ENCODE data around the gene SCAANT1.

SCAANT1 gene

DNA sequence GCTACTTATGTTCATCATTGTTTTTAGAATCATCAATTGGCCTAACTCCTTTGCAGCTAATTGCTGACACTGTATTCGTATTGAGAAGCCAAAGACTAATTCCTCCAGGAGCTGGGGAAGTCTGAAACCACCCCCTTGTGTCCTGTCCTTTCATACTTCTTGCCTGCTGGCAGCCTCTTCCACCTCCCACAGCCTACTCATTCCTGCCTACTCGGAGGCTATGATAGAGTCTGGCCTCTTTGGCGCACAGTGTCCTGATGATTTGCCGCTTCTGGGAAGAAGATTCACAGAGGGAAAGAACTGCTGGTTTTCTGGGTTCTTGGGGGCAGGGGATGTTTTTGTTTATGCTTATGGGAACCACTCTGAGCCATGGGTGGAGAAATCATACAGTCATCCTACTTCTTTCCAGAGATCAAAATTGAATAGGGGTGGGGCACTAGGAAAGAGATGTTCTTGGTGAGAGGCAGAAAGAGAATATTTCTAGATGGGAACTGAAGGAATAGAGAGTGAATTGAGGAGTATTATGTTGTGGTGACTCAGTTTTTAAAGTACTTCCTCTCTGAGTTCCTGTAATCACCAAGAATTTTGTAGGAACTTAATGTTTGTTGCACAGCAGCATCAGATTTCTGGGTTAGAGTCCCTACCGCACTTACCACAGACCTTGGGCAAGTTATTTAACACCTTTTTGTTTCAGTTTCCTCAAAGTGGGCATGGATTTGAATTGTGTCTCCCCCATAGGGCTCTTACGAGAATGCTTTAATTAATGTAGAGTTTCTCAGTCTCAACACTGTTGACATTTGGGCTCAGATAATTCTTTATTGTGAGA lies 22.1 kb upstream of the SCAANT1 start:
- DNase-seq (ENCODE audit: low spot score), result no peak

DNA sequence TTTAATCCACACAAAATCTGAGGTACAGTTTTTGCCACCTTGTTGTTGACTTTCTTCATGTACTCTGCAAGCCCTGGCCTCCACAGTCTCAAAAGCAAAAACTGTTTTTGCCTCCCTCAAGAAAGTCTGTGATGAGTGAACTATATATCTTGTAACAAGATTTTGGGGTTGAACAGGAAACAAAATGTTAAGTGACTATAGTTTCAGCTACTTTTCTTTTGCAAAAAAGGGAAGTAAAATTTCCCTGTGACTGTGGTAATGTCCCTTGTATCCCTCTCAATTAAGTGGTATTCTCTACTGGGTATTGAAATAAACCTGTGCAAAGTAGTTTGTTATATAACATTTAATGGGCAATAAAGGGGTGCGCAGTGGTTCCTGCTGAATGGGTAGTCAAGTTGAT lies 21.3 kb upstream of the SCAANT1 start:
- DNase-seq (ENCODE audit: low spot score), result no peak

DNA sequence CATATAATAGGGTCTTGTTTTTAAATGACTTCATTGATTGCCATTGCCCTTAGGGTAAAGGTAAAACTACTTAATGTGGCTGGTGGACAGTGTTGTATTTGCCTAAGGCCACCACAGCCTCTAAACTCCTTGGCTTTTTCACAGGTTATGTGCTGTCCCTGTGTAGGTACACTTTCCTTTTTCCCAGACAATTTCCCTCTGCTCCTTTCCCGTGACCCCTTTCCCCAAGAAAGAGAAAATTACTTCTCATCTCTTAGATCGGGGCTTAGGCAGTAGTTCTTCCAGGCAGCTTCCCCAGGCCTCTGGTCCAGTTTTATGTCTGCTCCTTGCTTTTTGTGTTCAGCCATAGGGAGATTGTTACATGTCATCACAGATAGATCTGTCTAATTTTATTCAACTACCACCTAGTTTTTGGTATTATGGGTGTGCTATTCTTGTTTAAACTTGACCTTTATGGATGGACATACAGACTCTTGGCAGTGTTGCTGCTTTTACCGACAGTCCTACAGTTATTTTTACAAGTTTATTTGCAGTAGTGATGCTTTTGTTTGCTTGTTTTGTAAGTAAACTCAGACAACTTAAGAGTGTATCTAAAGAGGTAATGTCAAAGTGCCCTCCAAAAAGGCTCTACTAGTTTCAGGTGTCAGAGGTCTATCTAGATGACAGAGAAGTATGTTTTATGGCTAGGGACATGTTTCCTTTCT lies 20.5 kb upstream of the SCAANT1 start:
- DNase-seq (ENCODE audit: low spot score), result no peak

DNA sequence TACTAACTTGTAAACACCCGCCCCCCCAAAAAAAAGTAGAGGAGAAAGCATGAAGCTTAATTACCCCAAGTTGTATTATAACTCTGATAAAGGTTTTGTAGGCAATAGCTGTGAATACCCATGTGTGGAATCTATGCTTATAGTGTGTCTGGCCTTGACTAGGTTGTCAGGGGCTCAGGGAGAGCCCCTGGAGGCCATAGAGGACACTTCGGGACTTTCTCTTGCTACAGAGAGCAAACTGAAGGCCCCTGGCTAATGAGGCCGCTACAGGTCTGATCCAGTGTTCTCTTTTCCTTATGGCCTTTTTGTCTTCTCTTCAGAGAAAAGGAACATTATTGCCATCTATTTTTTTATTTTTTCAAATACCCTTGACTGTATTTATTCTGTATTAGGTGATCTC lies 19.1 kb upstream of the SCAANT1 start:
- no peak for DNase-seq (ENCODE audit: low spot score)

DNA sequence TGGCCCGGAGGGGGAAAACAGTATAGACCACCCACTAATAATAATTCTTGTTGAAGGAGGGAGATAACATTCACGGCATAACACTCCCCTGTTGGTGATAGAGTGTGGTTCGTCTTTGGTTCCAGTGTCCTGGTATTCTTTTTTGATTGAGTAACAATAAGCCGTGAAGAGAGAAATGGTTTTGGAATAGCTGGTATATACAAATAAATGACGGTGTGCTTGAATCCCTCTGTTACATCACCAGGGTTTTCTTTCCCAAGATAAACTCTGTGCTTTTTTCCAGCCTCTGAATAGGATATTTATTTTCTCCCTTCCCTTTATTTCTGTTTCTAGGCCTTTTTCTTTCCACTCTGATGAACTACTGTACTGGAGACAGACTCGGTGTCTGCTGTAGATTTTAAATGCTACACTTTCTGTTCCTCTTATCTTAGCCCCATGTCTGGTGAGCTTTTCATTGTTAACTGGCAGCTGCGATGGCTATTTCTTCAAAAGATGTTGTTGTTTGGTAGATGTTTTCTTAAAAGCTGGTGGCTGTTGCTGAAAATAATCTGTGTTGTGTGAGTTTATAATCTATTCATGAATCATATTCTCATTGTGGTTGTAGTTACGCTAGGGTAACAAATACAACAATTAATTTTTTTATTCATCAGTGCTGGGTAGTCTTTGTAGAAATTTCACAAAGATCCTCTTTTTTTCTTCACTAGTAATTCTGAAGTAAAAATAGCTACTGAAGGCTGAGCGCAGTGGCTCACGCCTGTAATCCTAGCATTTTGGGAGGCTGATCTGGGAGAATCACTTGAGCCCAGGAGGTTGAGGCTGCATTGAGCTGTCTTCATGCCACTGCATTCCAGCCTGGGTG lies 15.5 kb upstream of the SCAANT1 start:
- DNase-seq (ENCODE audit: low spot score), result peak; percentile 42

DNA sequence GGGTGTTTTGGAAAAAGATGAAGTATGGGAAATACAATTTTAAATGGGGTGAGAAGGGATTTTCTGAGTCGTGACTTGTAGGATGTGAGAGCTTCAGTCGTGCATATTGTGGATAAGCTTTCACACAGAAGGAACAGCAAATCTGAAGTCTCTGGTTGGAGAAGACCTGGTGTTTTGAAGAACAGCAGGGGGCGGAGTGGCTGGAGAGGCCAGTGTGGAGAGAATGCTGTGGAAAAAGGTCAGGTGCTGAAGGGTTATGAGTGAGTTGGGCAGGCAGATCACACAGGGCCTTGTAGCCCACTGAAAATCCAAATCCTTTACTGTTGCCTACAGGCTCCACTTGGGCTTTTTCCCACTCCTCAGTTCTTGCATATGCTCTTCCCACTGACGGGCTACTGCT lies 14.1 kb upstream of the SCAANT1 start:
- no peak for DNase-seq (ENCODE audit: low spot score)

DNA sequence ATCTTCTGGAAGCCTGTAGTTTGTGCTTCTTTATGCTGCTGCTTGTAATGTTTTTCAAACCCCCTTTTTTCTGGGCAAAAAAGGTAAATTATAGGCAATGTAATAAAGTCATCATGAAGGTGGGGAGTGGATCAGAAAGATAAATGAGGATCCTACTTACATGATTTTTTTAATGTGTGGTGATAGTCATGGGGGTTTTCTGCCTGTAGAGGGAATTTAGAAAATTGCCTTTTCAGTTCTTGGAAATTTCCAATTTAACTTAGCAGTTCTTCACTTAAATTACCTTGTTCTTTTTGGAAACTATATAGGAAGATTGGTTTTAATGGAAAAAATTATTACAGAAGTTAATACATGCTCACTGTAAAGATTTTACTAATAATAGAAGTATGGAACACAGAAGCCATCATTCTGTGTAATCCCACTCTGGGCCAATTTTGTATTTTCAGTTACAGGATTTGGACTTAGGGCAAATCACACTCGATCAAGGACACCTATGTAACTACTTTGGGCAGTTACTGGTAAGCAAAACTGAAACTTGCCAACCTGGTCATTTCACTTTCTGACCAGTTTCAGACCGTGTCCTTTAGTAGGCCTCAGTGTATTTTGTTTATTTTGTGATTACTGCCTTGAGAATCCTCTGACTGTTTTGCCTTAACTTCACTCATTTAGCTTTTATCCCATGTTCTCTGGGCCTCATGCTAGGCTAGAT lies 10.5 kb upstream of the SCAANT1 start:
- DNase-seq (ENCODE audit: low spot score), result no peak

DNA sequence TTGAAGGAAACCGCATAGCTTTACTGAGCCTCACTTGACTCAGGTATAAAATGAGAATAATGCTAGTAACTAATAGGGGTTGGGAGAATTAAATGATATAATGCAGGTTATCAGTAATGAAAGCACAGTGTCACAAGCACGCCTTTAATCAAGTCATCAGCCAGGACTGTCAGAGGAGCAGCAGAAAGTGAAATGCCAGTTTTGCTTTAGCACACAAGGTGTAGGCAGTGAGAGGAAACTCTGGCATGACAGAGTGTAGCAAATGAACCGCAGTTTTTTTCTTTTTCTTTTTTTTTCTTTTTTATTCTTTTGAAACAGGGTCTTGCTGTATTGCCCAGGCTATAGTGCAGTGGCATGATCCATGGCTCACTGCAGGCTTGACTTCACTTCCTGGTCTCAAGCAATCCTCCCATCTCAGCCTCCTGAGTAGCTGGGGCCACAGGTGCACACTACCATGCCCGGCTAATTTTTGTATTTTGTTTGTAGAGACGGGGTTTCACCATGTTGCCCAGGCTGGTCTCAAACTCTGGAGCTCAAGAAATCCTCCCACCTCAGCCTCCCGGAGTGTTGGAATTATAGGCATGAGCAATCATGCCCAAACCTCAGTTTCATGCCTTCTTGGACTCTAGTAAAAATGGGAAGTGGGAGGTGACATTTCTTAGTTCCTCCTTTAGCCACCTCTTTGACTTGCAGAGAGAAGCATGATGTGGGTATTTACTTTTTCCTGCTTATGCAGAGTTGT lies 9.7 kb upstream of the SCAANT1 start:
- DNase-seq (ENCODE audit: low spot score), result peak; percentile 47

DNA sequence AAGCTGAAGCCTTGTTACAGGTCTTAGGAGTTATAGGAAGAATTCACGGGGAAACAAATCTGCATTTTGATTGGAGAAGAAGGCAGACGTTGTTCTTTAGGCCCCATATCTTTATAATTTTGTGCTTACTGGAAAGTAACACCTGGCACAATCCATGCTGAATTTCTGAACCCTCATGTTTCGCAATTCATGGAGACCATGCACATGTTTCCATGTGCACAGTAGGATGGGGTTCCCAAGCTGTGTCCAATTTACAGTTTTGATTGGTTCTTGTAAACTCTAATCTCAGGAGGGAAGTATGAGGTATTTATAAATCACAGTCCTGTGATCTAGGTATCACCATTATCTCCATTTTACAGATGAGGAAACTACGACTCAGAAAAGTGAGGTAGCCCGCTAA lies 7.8 kb upstream of the SCAANT1 start:
- DNase-seq (ENCODE audit: low spot score), result no peak

DNA sequence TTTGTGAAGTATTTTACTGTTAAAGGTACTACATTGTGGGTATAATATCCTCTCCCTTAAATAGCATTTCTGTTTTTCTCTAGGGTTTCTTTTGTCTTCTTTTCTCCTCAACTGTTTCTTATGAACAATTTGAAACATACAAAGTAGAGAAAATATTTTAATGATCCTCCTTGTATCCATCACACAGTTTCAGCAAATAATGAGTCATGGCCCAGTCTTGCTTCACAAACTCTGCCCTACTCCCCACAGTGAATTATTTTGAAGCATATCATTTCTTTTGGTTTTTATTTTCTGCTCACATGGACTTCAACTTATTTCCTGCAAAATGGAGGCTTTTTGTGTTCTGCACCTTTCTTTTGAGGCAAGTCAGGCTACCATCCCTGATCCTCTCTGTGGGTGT lies 6.1 kb upstream of the SCAANT1 start:
- DNase-seq (ENCODE audit: low spot score), result no peak

DNA sequence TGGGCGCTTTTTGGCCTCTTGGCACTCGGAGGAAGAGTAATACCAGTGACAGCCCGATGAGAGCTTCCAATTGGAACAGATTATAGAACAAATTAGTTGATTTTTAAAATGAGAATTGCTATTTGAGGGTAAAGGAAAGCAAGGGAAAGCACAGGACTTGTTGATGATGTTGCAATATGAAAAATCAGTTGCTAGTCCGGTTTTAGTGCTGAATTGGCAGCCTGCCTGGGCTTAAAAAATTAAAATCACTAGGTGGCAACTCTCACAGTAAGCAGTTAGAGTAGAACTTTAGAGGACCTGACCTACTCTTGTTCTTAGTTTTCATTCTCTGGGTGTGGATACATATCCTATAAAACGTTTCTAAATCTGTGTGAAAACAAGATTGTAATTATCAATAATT lies 2.1 kb upstream of the SCAANT1 start:
- no peak for DNase-seq (ENCODE audit: low spot score)

DNA sequence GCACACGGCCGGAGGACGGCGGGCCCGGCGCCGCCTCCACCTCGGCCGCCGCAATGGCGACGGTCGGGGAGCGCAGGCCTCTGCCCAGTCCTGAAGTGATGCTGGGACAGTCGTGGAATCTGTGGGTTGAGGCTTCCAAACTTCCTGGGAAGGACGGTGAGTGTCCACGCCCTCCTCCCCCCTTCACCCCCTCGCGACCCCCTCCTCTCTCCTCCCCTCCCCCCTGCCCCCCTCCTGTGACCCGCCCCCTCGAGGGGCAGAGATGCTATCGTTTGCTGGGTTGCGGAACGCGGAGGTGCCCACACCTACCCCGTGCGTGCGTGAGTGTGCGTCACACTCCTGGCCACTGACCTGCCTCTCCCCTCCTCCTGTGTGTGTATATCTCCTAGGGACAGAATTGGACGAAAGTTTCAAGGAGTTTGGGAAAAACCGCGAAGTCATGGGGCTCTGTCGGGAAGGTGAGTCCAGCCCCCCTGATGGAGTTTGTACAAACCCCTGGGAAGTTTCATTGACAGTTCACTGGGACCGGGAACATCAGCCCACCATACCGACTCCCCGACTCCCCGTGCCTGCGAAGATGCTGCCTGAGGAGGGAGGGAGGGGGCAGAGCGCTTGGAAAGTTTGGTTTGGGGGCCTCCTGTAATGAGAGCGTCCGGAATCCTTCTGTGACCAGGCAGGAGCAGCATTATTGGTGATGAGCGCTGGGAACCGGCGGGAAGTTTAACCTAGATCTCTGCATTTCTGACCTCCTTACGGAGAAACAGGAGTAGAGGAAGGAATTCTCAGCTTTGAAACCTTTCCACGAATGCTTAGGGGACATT lies 795 bp upstream of the SCAANT1 start:
- DNase-seq (ENCODE audit: low spot score), result peak; percentile 38

DNA sequence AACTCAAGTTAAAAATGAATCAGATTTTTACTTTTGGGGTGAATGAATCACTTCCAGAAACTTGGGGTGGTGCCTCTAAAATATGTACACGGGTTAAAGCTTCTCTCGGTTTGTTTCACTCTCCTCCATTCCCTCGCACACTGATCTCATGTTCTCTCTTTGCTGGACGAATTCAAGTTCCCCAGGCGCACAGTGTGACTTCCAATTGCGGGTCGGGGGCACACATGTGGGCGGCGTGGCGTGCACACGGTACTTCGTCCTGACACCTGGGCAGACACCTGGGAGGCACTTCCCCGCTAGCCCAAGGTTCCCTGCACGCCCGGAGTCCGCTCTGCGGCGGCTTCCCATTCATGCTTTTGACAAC lies 692 bp downstream of the SCAANT1 start:
- no peak for DNase-seq (ENCODE audit: low spot score)

DNA sequence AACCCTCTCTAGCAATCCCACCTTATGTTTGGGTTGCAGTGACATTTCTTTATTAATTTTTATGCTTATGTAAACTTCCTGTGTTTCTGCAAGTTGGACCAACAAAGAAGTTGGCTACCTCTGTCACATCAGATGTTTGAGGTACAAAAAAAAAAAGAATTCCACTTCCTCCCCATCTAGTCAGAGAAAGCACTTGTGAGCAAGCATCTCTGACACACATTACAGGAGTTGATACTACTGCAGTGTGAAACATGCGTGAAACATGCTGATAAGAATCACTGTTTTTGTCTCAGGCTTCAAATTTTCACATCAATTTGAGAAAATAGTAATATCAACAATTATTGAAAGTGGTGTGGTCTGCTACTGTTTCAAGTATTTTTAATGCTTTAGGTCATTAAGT lies 1.3 kb downstream of the SCAANT1 start:
- DNase-seq (ENCODE audit: low spot score), result no peak

DNA sequence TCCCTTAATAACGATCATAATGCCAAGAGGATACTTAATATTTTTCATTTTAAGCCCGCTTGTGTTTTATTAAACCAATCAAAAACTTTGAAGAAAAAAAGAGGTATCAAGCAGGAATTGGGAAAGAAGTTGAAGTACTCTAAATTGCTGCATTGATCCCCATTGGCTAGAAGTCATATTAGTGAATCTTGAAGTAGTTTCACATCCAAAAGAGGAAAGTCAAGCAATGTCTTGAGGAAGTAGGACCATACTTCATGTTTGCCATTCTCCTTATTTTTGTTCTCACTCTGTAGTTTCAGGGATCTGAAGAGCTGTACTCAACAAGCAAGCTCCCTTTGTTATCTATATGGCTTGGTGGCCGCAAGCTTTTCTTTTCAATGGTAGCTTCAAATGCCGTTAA lies 2.2 kb downstream of the SCAANT1 start:
- DNase-seq (ENCODE audit: low spot score), result no peak

DNA sequence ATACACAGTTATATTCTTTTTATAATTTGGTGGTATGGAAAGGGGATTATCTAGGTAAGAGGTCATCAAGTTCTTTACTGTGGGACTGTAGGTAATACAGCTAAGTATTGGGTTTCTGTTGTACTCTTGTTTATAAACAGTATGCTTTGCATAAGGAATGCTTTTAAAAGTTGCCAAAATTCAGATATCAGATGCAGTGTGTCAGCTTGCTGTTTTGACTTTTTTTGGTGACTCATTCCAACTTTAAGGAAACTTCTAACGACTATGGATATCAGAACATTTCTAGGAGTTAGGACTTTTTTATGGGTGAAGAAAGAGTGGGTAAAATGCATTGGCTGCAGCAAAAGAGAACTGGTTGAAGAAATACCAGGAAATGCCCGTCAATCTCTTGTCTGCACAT lies 2.8 kb downstream of the SCAANT1 start:
- no peak for DNase-seq (ENCODE audit: low spot score)

DNA sequence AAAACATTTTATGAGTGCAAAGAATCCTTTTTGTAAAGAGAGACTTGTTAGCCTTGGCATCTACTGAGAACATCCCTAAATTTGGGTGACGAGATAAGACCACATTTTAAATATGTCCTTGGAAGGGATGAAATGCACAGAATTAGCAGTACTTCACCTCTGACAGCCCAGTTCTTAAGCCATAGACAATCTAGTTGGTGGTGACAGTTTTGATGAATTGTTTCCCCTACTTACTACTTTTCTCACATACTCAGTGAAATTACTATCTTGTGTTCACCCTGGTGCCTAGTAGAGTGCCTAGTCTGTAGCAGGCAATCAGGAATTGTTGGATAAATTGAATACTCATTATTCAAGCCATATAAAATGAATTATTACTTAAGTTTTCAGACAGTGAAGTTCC lies 3.4 kb downstream of the SCAANT1 start:
- DNase-seq (ENCODE audit: low spot score), result no peak

DNA sequence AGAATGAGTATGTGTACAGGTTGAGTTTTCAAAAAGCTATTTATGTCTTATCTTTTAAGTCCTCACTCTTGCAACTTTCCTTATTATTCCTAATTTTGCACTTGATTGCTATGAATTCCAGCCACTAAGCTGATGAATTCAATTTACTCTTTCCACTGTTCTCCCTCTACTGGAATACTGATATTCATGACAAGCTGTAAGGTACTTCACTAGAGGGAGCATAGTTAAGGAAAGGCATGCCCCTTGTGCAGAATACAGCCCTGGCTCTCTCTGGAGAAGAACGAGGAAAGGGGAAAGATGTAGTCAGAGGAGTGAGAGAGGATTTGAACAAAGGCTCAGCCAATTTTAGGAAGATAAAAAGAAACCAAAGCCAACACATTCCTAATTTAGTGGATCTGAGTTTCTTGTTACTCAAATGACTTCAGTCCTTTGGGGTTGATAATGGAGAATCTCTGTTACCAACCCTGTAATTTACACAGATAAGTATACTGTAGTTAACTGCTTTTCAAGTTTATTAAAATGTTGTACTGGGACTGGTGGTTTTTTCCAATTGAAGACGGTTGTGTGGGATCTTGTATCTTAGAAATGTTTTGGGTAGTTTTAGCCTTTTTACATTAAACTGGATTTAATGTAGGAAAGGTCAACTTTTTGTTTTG lies 4.0 kb downstream of the SCAANT1 start:
- no peak for DNase-seq (ENCODE audit: low spot score)

DNA sequence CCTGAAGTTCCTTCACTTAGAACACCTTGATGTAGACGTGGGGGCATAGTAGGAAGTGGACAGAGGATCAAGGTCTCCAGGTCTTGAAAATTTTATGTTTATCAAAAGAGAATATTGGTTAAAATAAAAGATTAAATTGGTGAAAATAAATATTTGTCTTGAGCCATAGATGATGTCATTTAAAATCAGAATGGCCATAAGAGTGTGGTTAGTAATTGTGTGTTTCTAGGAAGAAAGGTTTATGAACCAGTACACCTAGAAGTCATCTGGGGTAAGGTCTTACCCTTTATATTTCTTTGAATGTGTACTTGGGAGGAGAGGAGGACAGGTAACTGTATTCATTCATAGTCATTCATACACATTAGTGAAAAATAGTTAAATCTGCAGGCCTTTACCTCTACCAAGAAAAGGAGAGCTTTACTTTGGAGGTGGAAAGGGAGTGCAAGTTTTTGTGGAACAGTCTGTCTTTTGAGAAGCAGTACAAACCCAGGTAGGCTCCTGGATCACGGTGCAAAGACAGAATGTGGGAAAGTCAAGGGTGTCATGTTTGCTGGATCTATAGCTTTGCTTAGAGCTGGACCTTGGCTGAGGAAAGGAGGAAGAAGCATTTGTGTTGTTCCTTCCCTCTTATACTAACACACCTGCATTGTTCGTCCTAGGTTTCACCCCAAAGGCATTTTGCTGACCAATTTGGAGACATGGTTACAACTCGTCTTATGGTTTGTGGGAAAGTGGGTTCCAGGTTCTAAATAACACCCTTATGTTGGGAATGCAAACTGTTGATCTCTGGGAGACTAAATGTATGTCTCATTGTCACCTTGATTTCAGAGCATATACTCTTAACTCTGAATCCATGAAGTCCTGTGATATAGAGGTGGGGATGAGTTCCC lies 6.2 kb downstream of the SCAANT1 start:
- DNase-seq (ENCODE audit: low spot score), result no peak

Data from globus pallidus (tissue), 1 donor.